K562 (cell line): Measurements from ENCODE around the gene LAPTM4A. TPM values are rescaled to one million over a fixed set of nuclear protein-coding genes. Genes with fewer than 3 reads are reported as not detected.

Experiments
- CBFB ChIP-seq: sonication (generic); formaldehyde crosslinking; IDR thresholded peaks from 2 replicates; pipeline ENCODE4 v1.4.0; 2020; ENCODE audit warnings: mild to moderate bottlenecking, missing genetic modification reagents
- FOXA3 ChIP-seq, 2 experiments: fragments of 450-650 bp in 1 of 2; sonication (generic) in 1 of 2; formaldehyde crosslinking; IDR thresholded peaks in 1 of 2; conservative IDR thresholded peaks in 1 of 2; 2 replicates each; pipeline versions ENCODE4 v1.4.0 to v1.8.0; 2020 to 2022; ENCODE audit warnings: mild to moderate bottlenecking in 2 of 2, missing genetic modification reagents in 1 of 2
- GABPB1 ChIP-seq: sonication (generic); formaldehyde crosslinking; IDR thresholded peaks from 2 replicates; pipeline ENCODE4 v1.8.0; 2022; ENCODE audit warnings: mild to moderate bottlenecking, missing genetic modification reagents
- HNRNPK ChIP-seq: fragments of 200-400 bp; formaldehyde crosslinking; IDR thresholded peaks from one replicate; pipeline ENCODE4 v1.6.1; 2018; ENCODE audit warnings: mild to moderate bottlenecking, low read depth, low read length; ENCODE audit not compliant: poor library complexity, severe bottlenecking
- HOMEZ ChIP-seq: fragments of 250-450 bp; sonication (Bioruptor Pico); IDR thresholded peaks from 2 replicates; pipeline ENCODE4 v1.4.0; 2020; ENCODE audit warnings: mild to moderate bottlenecking, moderate library complexity
- KAT8 ChIP-seq: fragments of 450-650 bp; IDR thresholded peaks from 2 replicates; pipeline ENCODE4 v1.6.1; 2016; ENCODE audit warnings: low read depth, mild to moderate bottlenecking
- KHSRP ChIP-seq: fragments of 450-650 bp; IDR thresholded peaks from 2 replicates; pipeline ENCODE4 v1.6.1; 2017
- KLF1 ChIP-seq: fragments of 450-650 bp; IDR thresholded peaks from 2 replicates; pipeline ENCODE4 v1.6.1; 2016; ENCODE audit warnings: missing genetic modification characterization, missing compliant biosample characterization
- LARP7 ChIP-seq: fragments of 450-650 bp; IDR thresholded peaks from 2 replicates; pipeline ENCODE4 v1.6.1; 2016
- PBX2 ChIP-seq, 2 experiments: IDR thresholded peaks in 1 of 2; conservative IDR thresholded peaks in 1 of 2; 2 replicates each; pipeline ENCODE4 v1.6.1; 2016; ENCODE audit warnings: low read depth in 2 of 2, mild to moderate bottlenecking in 1 of 2, missing compliant biosample characterization in 1 of 2, missing genetic modification characterization in 1 of 2, moderate library complexity in 1 of 2
- POLR3G ChIP-seq: IDR thresholded peaks from 2 replicates; pipeline ENCODE4 v1.6.1; 2011; ENCODE audit not compliant: insufficient read length, insufficient replicate concordance; ENCODE audit errors: extremely low read depth
- POU5F1 ChIP-seq: fragments of 150-350 bp; IDR thresholded peaks from 2 replicates; pipeline ENCODE4 v1.6.1; 2014; ENCODE audit warnings: borderline replicate concordance, low read length, low read depth, mild to moderate bottlenecking; ENCODE audit not compliant: partially characterized antibody
- PRPF4 ChIP-seq: fragments of 200-400 bp; formaldehyde crosslinking; IDR thresholded peaks from one replicate; pipeline ENCODE4 v1.6.1; 2017; ENCODE audit warnings: low read length, low read depth, mild to moderate bottlenecking; ENCODE audit not compliant: insufficient read depth, poor library complexity, severe bottlenecking
- SIX5 ChIP-seq, 2 experiments: IDR thresholded peaks; 2 replicates each; pipeline ENCODE4 v1.6.1; 2011; ENCODE audit warnings: low read length in 2 of 2, borderline replicate concordance in 1 of 2, low read depth in 1 of 2, mild to moderate bottlenecking in 1 of 2, moderate library complexity in 1 of 2; ENCODE audit not compliant: insufficient read depth in 1 of 2
- SMARCB1 ChIP-seq: IDR thresholded peaks from 2 replicates; pipeline ENCODE4 v1.6.1; 2011; ENCODE audit warnings: improper control_type of control experiment, low read depth; ENCODE audit not compliant: insufficient read length
- TRIM24 ChIP-seq, 2 experiments: fragments of 450-650 bp; IDR thresholded peaks; 2 replicates each; pipeline ENCODE4 v1.6.1; 2016
- ZNF143 ChIP-seq: sonication (generic); formaldehyde crosslinking; IDR thresholded peaks from 2 replicates; pipeline ENCODE4 v1.9.0; 2022; ENCODE audit warnings: mild to moderate bottlenecking, missing genetic modification reagents
- ZNF583 ChIP-seq: fragments of 250-450 bp; sonication (Bioruptor Pico); IDR thresholded peaks from 2 replicates; pipeline ENCODE4 v1.4.0; 2020
- ZNF77 ChIP-seq: fragments of 250-450 bp; sonication (Bioruptor Pico); IDR thresholded peaks from 2 replicates; pipeline ENCODE4 v1.5.0; 2020
- polyA plus RNA-seq, 8 experiments: library from polyadenylated mRNA; depleted of rRNA in 4 of 8; stranded (reverse) in 5 of 8; unstranded in 3 of 8; fragments of >200 nt; fragmentation: Nextera tagmentation in 2 of 8; fragmentation: Illumina TruSeq in 1 of 8; extraction: Ambion mirVana in 2 of 8; extraction: Trizol in 1 of 8; gene quantifications; 2 replicates each; pipeline versions ENCODE4 v1.2.1 to v1.2.3, GENCODE V29; 2011 to 2014; ENCODE audit warnings: inconsistent platforms in 1 of 8, missing spikeins in 1 of 8
- total RNA-seq, 7 experiments: library from RNA; depleted of rRNA in 6 of 7; stranded (reverse); fragments of >200 nt in 6 of 7; fragmentation: Illumina TruSeq in 2 of 7; extraction: Trizol in 2 of 7; gene quantifications; 2 replicates each; pipeline versions ENCODE4 v1.2.1 to v1.2.3, GENCODE V29; 2011 to 2021; ENCODE audit warnings: low replicate concordance in 1 of 7
- TF ChIP-seq, protein P1 (sequence below): IDR thresholded peaks from 2 replicates; pipeline ENCODE4 v1.6.1; 2011; ENCODE audit warnings: borderline replicate concordance, low read depth, mild to moderate bottlenecking, moderate library complexity, low read length; ENCODE audit not compliant: insufficient read depth, poor library complexity, severe bottlenecking
- TF ChIP-seq, protein P2 (sequence below): fragments of 250-450 bp; sonication (Bioruptor Pico); IDR thresholded peaks from 2 replicates; pipeline ENCODE4 v1.6.1; 2021; ENCODE audit warnings: mild to moderate bottlenecking

The LAPTM4A gene
- total and polyA plus RNA-seq, 9 of the 15 experiments (the other 6 are each of a cell fraction or from before 2014, with no cell fraction given), result 13.4 to 157 (median 50.1) TPM

GRCh38 chr2:20097889-20098714, 46.7 kb upstream of the LAPTM4A start (continued):
- TF ChIP-seq FOXA3 (CRISPR knock-in tag; conservative IDR thresholded peaks at IDR 0.05 in 1 of 2, IDR thresholded peaks at IDR 0.05 in 1 of 2) (0 out of 4 replicates have a peak, but pooled peaks have one; percentile 21 to 35), HNRNPK (no peak), ZNF77 (CRISPR knock-in tag) (no peak), TRIM24 (IDR thresholded peaks at IDR 0.05) (no peak), KLF1 (tag) (no peak), KHSRP (no peak), CBFB (CRISPR knock-in tag) (no peak), POU5F1 (no peak), GABPB1 (CRISPR knock-in tag) (no peak), PBX2 (CRISPR knock-in tag; IDR thresholded peaks at IDR 0.05; ENCODE audit: low read depth) (no peak), PBX2 (tag; conservative IDR thresholded peaks at IDR 0.05; ENCODE audit: low read depth) (peak; percentile 43; the same call in 1 of the 2 replicates), PRPF4 (no peak), LARP7 (no peak), POLR3G (no peak), SIX5 (IDR thresholded peaks at IDR 0.05; ENCODE audit: borderline replicate concordance in 1 of 2, insufficient read depth in 1 of 2, low read depth in 1 of 2, low read length in 2 of 2) (no peak), ZNF143 (CRISPR knock-in tag) (no peak), SMARCB1 (no peak), KAT8 (no peak), ZNF583 (CRISPR knock-in tag) (no peak), HOMEZ (CRISPR knock-in tag) (no peak)
- TF ChIP-seq, protein P1, sequence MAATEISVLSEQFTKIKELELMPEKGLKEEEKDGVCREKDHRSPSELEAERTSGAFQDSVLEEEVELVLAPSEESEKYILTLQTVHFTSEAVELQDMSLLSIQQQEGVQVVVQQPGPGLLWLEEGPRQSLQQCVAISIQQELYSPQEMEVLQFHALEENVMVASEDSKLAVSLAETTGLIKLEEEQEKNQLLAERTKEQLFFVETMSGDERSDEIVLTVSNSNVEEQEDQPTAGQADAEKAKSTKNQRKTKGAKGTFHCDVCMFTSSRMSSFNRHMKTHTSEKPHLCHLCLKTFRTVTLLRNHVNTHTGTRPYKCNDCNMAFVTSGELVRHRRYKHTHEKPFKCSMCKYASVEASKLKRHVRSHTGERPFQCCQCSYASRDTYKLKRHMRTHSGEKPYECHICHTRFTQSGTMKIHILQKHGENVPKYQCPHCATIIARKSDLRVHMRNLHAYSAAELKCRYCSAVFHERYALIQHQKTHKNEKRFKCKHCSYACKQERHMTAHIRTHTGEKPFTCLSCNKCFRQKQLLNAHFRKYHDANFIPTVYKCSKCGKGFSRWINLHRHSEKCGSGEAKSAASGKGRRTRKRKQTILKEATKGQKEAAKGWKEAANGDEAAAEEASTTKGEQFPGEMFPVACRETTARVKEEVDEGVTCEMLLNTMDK, result no peak
- TF ChIP-seq, protein P2, sequence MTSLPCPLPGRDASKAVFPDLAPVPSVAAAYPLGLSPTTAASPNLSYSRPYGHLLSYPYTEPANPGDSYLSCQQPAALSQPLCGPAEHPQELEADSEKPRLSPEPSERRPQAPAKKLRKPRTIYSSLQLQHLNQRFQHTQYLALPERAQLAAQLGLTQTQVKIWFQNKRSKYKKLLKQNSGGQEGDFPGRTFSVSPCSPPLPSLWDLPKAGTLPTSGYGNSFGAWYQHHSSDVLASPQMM (CRISPR knock-in tag), result no peak
